Naive thymus-derived CD4-positive, alpha-beta T cell (primary cell): ENCODE measurements around the gene APP. TPM values are rescaled to one million over a fixed set of nuclear protein-coding genes. Genes with fewer than 3 reads are reported as not detected.

Experiments used
- ATAC-seq: fragments of 150-1000 bp; cut with Tn5 transposase; 2 replicates; pipeline ENCODE4 v1.10.0; 2021; ENCODE audit warnings: mild to moderate bottlenecking, moderate library complexity
- CTCF ChIA-PET: fragments of 350-600 bp; sonication (Branson Sonifier 250); formaldehyde crosslinking; loops from one replicate; lab custom pipeline; 2021; ENCODE audit warnings: antibody characterized with exemption; lab: Charles Lee
- POLR2A ChIA-PET: fragments of 350-600 bp; sonication (Branson Sonifier 250); formaldehyde crosslinking; loops from one replicate; lab custom pipeline; 2021; ENCODE audit warnings: antibody characterized with exemption, inconsistent platforms; lab: Charles Lee
- DNase-seq, 9 donors: peaks; one replicate each; pipeline versions ENCODE4 v3.0.0 to v3.0.0-alpha.2; 2020 to 2022; ENCODE audit warnings: mixed read lengths in 1 of 9
- H3K27ac ChIP-seq: one replicate; pipeline ENCODE4 v1.7.0; 2013; ENCODE audit warnings: mild to moderate bottlenecking, low read depth, low read length, moderate library complexity
- H3K27me3 ChIP-seq, 2 donors: one replicate each; pipeline ENCODE4 v1.7.0; 2013; ENCODE audit warnings: low read length in 2 of 2, mild to moderate bottlenecking in 2 of 2, moderate library complexity in 2 of 2; ENCODE audit not compliant: control insufficient read depth in 2 of 2, insufficient read depth in 2 of 2
- H3K36me3 ChIP-seq, 3 experiments: 1 replicate in 2 of 3; 2 replicates in 1 of 3; pipeline ENCODE4 v1.7.0; 2013; ENCODE audit warnings: low read length in 3 of 3, mild to moderate bottlenecking in 3 of 3, moderate library complexity in 1 of 3; ENCODE audit not compliant: insufficient read depth in 3 of 3, control insufficient read depth in 2 of 3
- H3K4me1 ChIP-seq, 2 donors: one replicate each; pipeline ENCODE4 v1.7.0; 2013; ENCODE audit warnings: low read length in 2 of 2, mild to moderate bottlenecking in 2 of 2, moderate library complexity in 1 of 2; ENCODE audit not compliant: control insufficient read depth in 2 of 2, insufficient read depth in 2 of 2
- H3K4me3 ChIP-seq: 2 replicates; pipeline ENCODE4 v1.7.0; 2013; ENCODE audit warnings: mild to moderate bottlenecking, low read length
- H3K9me3 ChIP-seq, 3 experiments: 1 replicate in 2 of 3; 2 replicates in 1 of 3; pipeline ENCODE4 v1.7.0; 2013; ENCODE audit warnings: low read length in 3 of 3; ENCODE audit not compliant: control insufficient read depth in 2 of 3
- H3K27ac Mint-ChIP-seq, 9 donors: one replicate each; pipeline ENCODE4 v1.8.0; 2020 to 2022; ENCODE audit warnings: mixed read lengths in 9 of 9, mild to moderate bottlenecking in 8 of 9, moderate library complexity in 5 of 9, inconsistent platforms in 2 of 9
- H3K27me3 Mint-ChIP-seq, 5 donors: one replicate each; pipeline ENCODE4 v1.8.0; 2021 to 2022; ENCODE audit warnings: mixed read lengths in 5 of 5, mild to moderate bottlenecking in 1 of 5
- H3K36me3 Mint-ChIP-seq, 5 donors: one replicate each; pipeline ENCODE4 v1.8.0; 2020 to 2022; ENCODE audit warnings: mixed read lengths in 5 of 5, mild to moderate bottlenecking in 3 of 5, inconsistent platforms in 1 of 5
- H3K4me1 Mint-ChIP-seq, 7 donors: one replicate each; pipeline ENCODE4 v1.8.0; 2020 to 2022; ENCODE audit warnings: mixed read lengths in 7 of 7, mild to moderate bottlenecking in 3 of 7, inconsistent platforms in 1 of 7
- H3K4me3 Mint-ChIP-seq, 10 donors: one replicate each; pipeline ENCODE4 v1.8.0; 2020 to 2022; ENCODE audit warnings: mild to moderate bottlenecking in 10 of 10, mixed read lengths in 10 of 10, moderate library complexity in 6 of 10, inconsistent platforms in 2 of 10
- H3K9me3 Mint-ChIP-seq, 11 donors: one replicate each; pipeline ENCODE4 v1.8.0; 2020 to 2022; ENCODE audit warnings: mixed read lengths in 11 of 11, mild to moderate bottlenecking in 4 of 11, inconsistent platforms in 1 of 11, moderate library complexity in 1 of 11
- intact Hi-C, 2 donors: fragments of 100-400 bp; cut with micrococcal nuclease; formaldehyde crosslinking; loops; one replicate each; pipeline ENCODE4 v1.15.1; 2023
- polyA plus RNA-seq, 2 donors: library from polyadenylated mRNA; unstranded; fragments of 300-500 nt; fragmentation: Illumina TruSeq; gene quantifications; one replicate each; pipeline ENCODE4 v1.2.3, GENCODE V29; 2021
- total RNA-seq, 6 experiments: library from RNA in 5 of 6; stranded (reverse) in 5 of 6; gene quantifications; 1 replicate in 5 of 6; 2 replicates in 1 of 6; pipeline ENCODE4 v1.2.3 and lab custom pipeline; 2021 to 2026

Gene APP
- total and polyA plus RNA-seq, 7 experiments from 2014 or later: 19.8 to 68.0 (median 54.9) TPM

GRCh38 chr21:26067836-26068594 is 102.6 kb downstream of the APP start:
- H3K4me3 Mint-ChIP-seq: peak overlapping the region; percentile 20 to 86 (median 80)
- H3K4me1 Mint-ChIP-seq: peaks cover 23 to 63% (median 55%) of the 10 kb centered on the region in 7 donors
- ChIA-PET POLR2A (no interaction called here), CTCF (interaction anchor here (0.6 to 0.7 kb wide), 3 partner anchors 74 to 461 kb away, joined by 3 to 5 read pairs (median 3); no protein-coding TSS in a partner anchor)
- H3K9me3 Mint-ChIP-seq: peaks cover 0 to 2% (median 0%) of the 10 kb centered on the region in 11 donors
- no peaks in the 10 kb centered on the region for H3K27me3 ChIP-seq
- H3K36me3 Mint-ChIP-seq: peaks cover 0 to 3% (median 0%) of the 10 kb centered on the region in 5 donors
- intact Hi-C loops: no loop called here
- peak overlapping the region in 8 of 9 donors; percentile 73 to 94 (median 89) for H3K27ac Mint-ChIP-seq
- H3K27me3 Mint-ChIP-seq: no peaks in the 10 kb centered on the region
- H3K9me3 ChIP-seq: no peaks in the 10 kb centered on the region
- peaks cover 0 to 38% of the 10 kb centered on the region in 2 donors for H3K4me1 ChIP-seq
- H3K36me3 ChIP-seq: no peaks in the 10 kb centered on the region
- H3K27ac ChIP-seq: no peak overlapping the region
- peak; percentile 36 for ATAC-seq
- peak in 3 of 9 donors; percentile 14 to 21 (median 18) for DNase-seq
- peak overlapping the region; percentile 26 for H3K4me3 ChIP-seq

GRCh38 chr21:26064506-26064905 is 106.1 kb downstream of the APP start:
- CTCF ChIA-PET: no interaction called here
- POLR2A ChIA-PET: no interaction called here
- Histone ChIP-seq H3K27me3 (no peaks in the 10 kb centered on the region), H3K27ac (no peak overlapping the region), H3K4me1 (peaks cover 0 to 21% of the 10 kb centered on the region in 2 donors), H3K36me3 (no peaks in the 10 kb centered on the region), H3K4me3 (no peak overlapping the region), H3K9me3 (no peaks in the 10 kb centered on the region)
- Mint-ChIP-seq H3K9me3 (peaks cover 0 to 2% (median 0%) of the 10 kb centered on the region in 11 donors), H3K4me1 (peaks cover 16 to 58% (median 43%) of the 10 kb centered on the region in 7 donors), H3K4me3 (no peak overlapping the region), H3K27ac (no peak overlapping the region), H3K36me3 (peaks cover 0 to 6% (median 3%) of the 10 kb centered on the region in 5 donors), H3K27me3 (no peaks in the 10 kb centered on the region)
- DNase-seq: no peak
- intact Hi-C loops: no loop called here
- no peak for ATAC-seq

GRCh38 chr21:26061437-26061836 is 109.1 kb downstream of the APP start:
- Mint-ChIP-seq H3K27me3 (no peaks in the 10 kb centered on the region), H3K36me3 (peaks cover 0 to 10% (median 0%) of the 10 kb centered on the region in 5 donors), H3K9me3 (no peaks in the 10 kb centered on the region), H3K4me3 (no peak overlapping the region), H3K4me1 (peaks cover 0 to 40% (median 22%) of the 10 kb centered on the region in 7 donors), H3K27ac (peak overlapping the region in 1 of 9 donors; percentile 9)
- Histone ChIP-seq H3K36me3 (no peaks in the 10 kb centered on the region), H3K27ac (no peak overlapping the region), H3K9me3 (no peaks in the 10 kb centered on the region), H3K4me1 (no peaks in the 10 kb centered on the region), H3K4me3 (no peak overlapping the region), H3K27me3 (no peaks in the 10 kb centered on the region)
- POLR2A ChIA-PET: no interaction called here
- no peak for ATAC-seq
- CTCF ChIA-PET: no interaction called here
- no peak for DNase-seq
- intact Hi-C loops: loop anchor here in 1 of 2 donors (2.0 kb wide), 1 partner anchor 13 kb away; no protein-coding TSS in a partner anchor

- Histone ChIP-seq H3K27me3 (no peaks in the 10 kb centered on the region), H3K4me1 (no peaks in the 10 kb centered on the region), H3K27ac (no peak overlapping the region), H3K36me3 (no peaks in the 10 kb centered on the region), H3K4me3 (no peak overlapping the region), H3K9me3 (no peaks in the 10 kb centered on the region)
- Mint-ChIP-seq H3K4me3 (no peak overlapping the region), H3K27ac (peak overlapping the region in 2 of 9 donors; percentile 4 to 6), H3K36me3 (peaks cover 0 to 10% (median 0%) of the 10 kb centered on the region in 5 donors), H3K4me1 (peaks cover 0 to 39% (median 21%) of the 10 kb centered on the region in 7 donors), H3K27me3 (no peaks in the 10 kb centered on the region), H3K9me3 (no peaks in the 10 kb centered on the region)
- intact Hi-C loops: loop anchor here in 1 of 2 donors (2.0 kb wide), 1 partner anchor 14 kb away; no protein-coding TSS in a partner anchor
- ChIA-PET POLR2A (no interaction called here), CTCF (no interaction called here)
- DNase-seq (no peak), ATAC-seq (no peak)
These were observed 110.0 kb downstream of the APP start for GRCh38 chr21:26060335-26061115.

GRCh38 chr21:26057477-26058170 is 112.9 kb downstream of the APP start:
- Mint-ChIP-seq H3K4me3 (no peak overlapping the region), H3K27me3 (no peaks in the 10 kb centered on the region)
- intact Hi-C loops: no loop called here

GRCh38 chr21:26055841-26056264 is 114.7 kb downstream of the APP start:
- peaks cover 0 to 40% (median 26%) of the 10 kb centered on the region in 7 donors for H3K4me1 Mint-ChIP-seq
- intact Hi-C loops: no loop called here
- CTCF ChIA-PET: no interaction called here
- H3K36me3 Mint-ChIP-seq: peaks cover 2 to 22% (median 13%) of the 10 kb centered on the region in 5 donors
- no peaks in the 10 kb centered on the region for H3K9me3 ChIP-seq
- H3K36me3 ChIP-seq: peaks cover 0 to 3% (median 0%) of the 10 kb centered on the region in 3 experiments
- H3K4me3 Mint-ChIP-seq: no peak overlapping the region
- H3K27me3 ChIP-seq: no peaks in the 10 kb centered on the region
- H3K4me1 ChIP-seq: no peaks in the 10 kb centered on the region
- no peak for ATAC-seq
- no peak overlapping the region for H3K27ac Mint-ChIP-seq
- no peaks in the 10 kb centered on the region for H3K27me3 Mint-ChIP-seq
- DNase-seq: no peak
- POLR2A ChIA-PET: no interaction called here
- H3K27ac ChIP-seq: no peak overlapping the region
- no peaks in the 10 kb centered on the region for H3K9me3 Mint-ChIP-seq
- H3K4me3 ChIP-seq: no peak overlapping the region

More at GRCh38 chr21:26057477-26058170, 112.9 kb downstream of the APP start:
- no peak for ATAC-seq
- Histone ChIP-seq H3K36me3 (no peaks in the 10 kb centered on the region), H3K27me3 (no peaks in the 10 kb centered on the region), H3K4me1 (no peaks in the 10 kb centered on the region), H3K9me3 (no peaks in the 10 kb centered on the region), H3K4me3 (no peak overlapping the region), H3K27ac (no peak overlapping the region)
- CTCF ChIA-PET: no interaction called here
- DNase-seq: no peak
- H3K4me1 Mint-ChIP-seq: peaks cover 0 to 49% (median 28%) of the 10 kb centered on the region in 7 donors
- H3K36me3 Mint-ChIP-seq: peaks cover 0 to 14% (median 5%) of the 10 kb centered on the region in 5 donors
- H3K9me3 Mint-ChIP-seq: no peaks in the 10 kb centered on the region
- H3K27ac Mint-ChIP-seq: peak overlapping the region in 1 of 9 donors; percentile 55
- POLR2A ChIA-PET: interaction anchor here (0.6 kb wide), 1 partner anchor 109 kb away, joined by 4 read pairs; no protein-coding TSS in a partner anchor
